OCI-LY3 (cell line): ENCODE data around the gene FGR.

ENCODE experiments used
- H2AFZ ChIP-seq: fragments of 200-600, 300-600 bp; shearing (Covaris generic); 2 replicates; pipeline ENCODE4 v1.6.0; 2014; ENCODE audit warnings: antibody characterized with exemption, low read depth, low read length
- H3K27ac ChIP-seq: fragments of 200-600, 300-600 bp; sonication (generic); 2 replicates; pipeline ENCODE4 v1.5.1; 2014; ENCODE audit warnings: mild to moderate bottlenecking, low read length, moderate library complexity, mixed read lengths
- H3K27me3 ChIP-seq: fragments of 200-600, 300-600 bp; sonication (generic); 2 replicates; pipeline ENCODE4 v1.6.1; 2014; ENCODE audit warnings: low read depth, low read length, mixed read lengths
- H3K36me3 ChIP-seq: fragments of 200-600, 300-600 bp; sonication (generic); replicated peaks from 2 replicates; pipeline ENCODE3; 2014; ENCODE audit warnings: low read depth, low read length, mixed read lengths
- H3K4me1 ChIP-seq: fragments of 300-600, 200-600 bp; sonication (generic); 2 replicates; pipeline ENCODE4 v1.6.1; 2014; ENCODE audit warnings: low read length, mixed read lengths
- H3K4me2 ChIP-seq: fragments of 200-600, 300-600 bp; sonication (generic); 2 replicates; pipeline ENCODE4 v1.6.1; 2014; ENCODE audit warnings: low read length, mixed read lengths
- H3K4me3 ChIP-seq: fragments of 300-600, 200-600 bp; sonication (generic); 2 replicates; pipeline ENCODE4 v1.5.1; 2014; ENCODE audit warnings: antibody characterized with exemption, mild to moderate bottlenecking, low read length, moderate library complexity
- H3K79me2 ChIP-seq: fragments of 300-600, 200-600 bp; shearing (Covaris generic); 2 replicates; pipeline ENCODE4 v1.6.1; 2014; ENCODE audit warnings: mild to moderate bottlenecking, low read length, mixed read lengths
- H3K9ac ChIP-seq: fragments of 300-600, 200-600 bp; shearing (Covaris generic); 2 replicates; pipeline ENCODE4 v1.6.0; 2014; ENCODE audit warnings: mild to moderate bottlenecking, low read length, moderate library complexity
- H3K9me3 ChIP-seq: fragments of 200-600, 300-600 bp; shearing (Covaris generic); 2 replicates; pipeline ENCODE4 v1.6.1; 2014; ENCODE audit warnings: low read length, mixed read lengths; ENCODE audit not compliant: insufficient read depth
- H4K20me1 ChIP-seq: fragments of 200-600, 300-600 bp; sonication (generic); 2 replicates; pipeline ENCODE4 v1.6.1; 2016; ENCODE audit warnings: low read length, mixed read lengths; ENCODE audit not compliant: insufficient read depth
- CTCF ChIP-seq: fragments of 200-600, 300-600 bp; sonication (generic); IDR thresholded peaks from 2 replicates; pipeline ENCODE4 v1.5.1; 2014; ENCODE audit warnings: antibody characterized with exemption, low read length, low read depth
- EZH2phosphoT487 ChIP-seq: fragments of 200-600 bp; shearing (Covaris generic); IDR thresholded peaks from 2 replicates; pipeline ENCODE4 v1.6.1; 2018; ENCODE audit warnings: antibody characterized with exemption, mixed run types, low read depth

FGR gene

DNA sequence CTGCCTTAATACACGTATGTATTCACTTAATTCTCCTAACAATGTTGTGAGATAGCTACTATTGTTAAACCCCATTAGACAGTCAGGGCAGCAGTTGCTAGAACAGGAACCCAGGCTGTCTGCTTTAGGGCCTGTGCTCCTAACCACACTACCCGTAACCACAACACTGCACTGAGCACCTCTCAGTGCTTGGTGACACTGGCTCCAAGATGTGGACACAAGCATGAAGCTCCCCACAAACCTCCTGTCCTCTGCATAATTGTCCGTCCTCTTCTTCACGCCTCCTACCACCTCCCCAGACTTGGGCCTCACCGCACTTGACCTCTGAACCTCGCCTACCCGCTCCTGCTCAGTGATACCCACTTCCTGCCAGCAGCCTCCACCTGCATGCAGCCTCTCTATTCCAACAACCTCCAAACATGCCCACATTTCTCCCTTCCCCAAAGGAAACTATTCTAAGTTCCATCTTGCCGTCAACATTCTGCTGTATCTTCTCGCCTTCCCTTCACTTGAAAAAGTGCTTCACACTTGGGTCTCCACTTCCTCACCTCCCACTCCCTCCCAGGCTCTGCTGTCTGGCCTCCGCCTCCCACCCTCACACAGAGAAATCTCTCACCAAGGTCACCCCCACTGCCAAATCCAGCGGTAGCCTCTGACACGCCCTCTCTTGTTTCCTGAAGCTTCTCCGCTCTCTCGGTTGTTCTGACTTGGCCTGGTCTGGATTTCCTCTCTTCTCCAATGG is 16.5 kb downstream of the FGR start:
- no peaks in the 10 kb centered on the region for H3K4me1 ChIP-seq
- H3K4me3 ChIP-seq: no peak overlapping the region
- H4K20me1 ChIP-seq: no peaks in the 10 kb centered on the region
- H3K79me2 ChIP-seq: no peaks in the 10 kb centered on the region
- TF ChIP-seq CTCF (no peak), EZH2phosphoT487 (no peak)
- H3K36me3 ChIP-seq: no peaks in the 10 kb centered on the region
- no peaks in the 10 kb centered on the region for H3K9me3 ChIP-seq
- no peak overlapping the region for H2AFZ ChIP-seq
- no peaks in the 10 kb centered on the region for H3K27me3 ChIP-seq
- no peak overlapping the region for H3K9ac ChIP-seq
- no peak overlapping the region for H3K27ac ChIP-seq
- H3K4me2 ChIP-seq: no peak overlapping the region

GRCh38 chr1:27617420-27617819 is 17.6 kb downstream of the FGR start:
- Histone ChIP-seq H2AFZ (no peak overlapping the region), H4K20me1 (no peaks in the 10 kb centered on the region), H3K4me2 (no peak overlapping the region), H3K9ac (no peak overlapping the region), H3K36me3 (no peaks in the 10 kb centered on the region), H3K4me1 (no peaks in the 10 kb centered on the region), H3K79me2 (no peaks in the 10 kb centered on the region), H3K27ac (no peak overlapping the region), H3K9me3 (no peaks in the 10 kb centered on the region), H3K4me3 (no peak overlapping the region), H3K27me3 (no peaks in the 10 kb centered on the region)
- no peak for TF ChIP-seq EZH2phosphoT487
- no peak for TF ChIP-seq CTCF

DNA sequence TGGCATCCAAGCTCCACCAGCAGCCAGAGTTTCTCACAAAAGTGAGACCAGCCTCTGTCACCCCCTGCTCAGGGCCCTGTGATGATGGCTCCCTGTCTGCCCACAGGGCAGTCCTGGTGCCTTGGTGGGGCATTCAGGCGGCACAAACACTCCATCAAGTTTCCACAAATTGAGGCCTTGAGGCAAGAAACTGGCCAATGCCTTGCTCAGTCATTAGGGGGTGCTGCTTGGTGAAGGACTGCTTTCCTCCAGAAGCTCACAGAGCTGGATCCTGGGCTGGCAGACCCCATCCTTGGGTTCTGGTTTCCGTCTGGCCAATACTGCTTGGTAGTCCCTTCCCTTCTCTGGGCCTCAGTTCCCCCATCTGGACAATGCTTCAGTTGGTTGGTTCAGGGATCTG is 18.5 kb downstream of the FGR start:
- H3K79me2 ChIP-seq: no peaks in the 10 kb centered on the region
- no peaks in the 10 kb centered on the region for H3K9me3 ChIP-seq
- H3K27ac ChIP-seq: no peak overlapping the region
- H3K9ac ChIP-seq: no peak overlapping the region
- H3K27me3 ChIP-seq: no peaks in the 10 kb centered on the region
- H3K4me3 ChIP-seq: no peak overlapping the region
- no peaks in the 10 kb centered on the region for H3K36me3 ChIP-seq
- no peaks in the 10 kb centered on the region for H4K20me1 ChIP-seq
- TF ChIP-seq EZH2phosphoT487 (no peak), CTCF (peak; percentile 38; the same call in 1 of the 2 replicates)
- H3K4me2 ChIP-seq: no peak overlapping the region
- H3K4me1 ChIP-seq: no peaks in the 10 kb centered on the region
- H2AFZ ChIP-seq: no peak overlapping the region

- H3K27me3 ChIP-seq: 0 out of 2 replicates have a peak, but pooled peaks cover 3% of the 10 kb centered on the region
- no peak overlapping the region for H2AFZ ChIP-seq
- H4K20me1 ChIP-seq: no peaks in the 10 kb centered on the region
- H3K4me1 ChIP-seq: peaks cover 2% of the 10 kb centered on the region
- H3K36me3 ChIP-seq: no peaks in the 10 kb centered on the region
- TF ChIP-seq EZH2phosphoT487 (no peak), CTCF (no peak)
- H3K9ac ChIP-seq: no peak overlapping the region
- no peaks in the 10 kb centered on the region for H3K79me2 ChIP-seq
- no peak overlapping the region for H3K4me2 ChIP-seq
- no peak overlapping the region for H3K4me3 ChIP-seq
- H3K9me3 ChIP-seq: no peaks in the 10 kb centered on the region
- H3K27ac ChIP-seq: no peak overlapping the region
These were observed 19.4 kb downstream of the FGR start for GRCh38 chr1:27615346-27616192.
